GM18873 (cell line): ENCODE data around the gene IPO7.
"Not testable (repeated sequence)": the region's sequence is repeated elsewhere in the genome, so short reads cannot be mapped to it uniquely, and the experiment has no call there.

ENCODE experiments used
- ATAC-seq: cut with Tn5 transposase; IDR thresholded peaks from one replicate; pipeline ENCODE4 v1.9.1; 2021; ENCODE audit warnings: mild to moderate bottlenecking, moderate library complexity, moderate number of reproducible peaks; ENCODE audit not compliant: unreplicated experiment, low FRiP score

Gene IPO7

GRCh38 chr11:9384535-9385326 lies at the start of gene IPO7:
Gene IPO7 (plus strand): TSS chr11:9384652. CDS start chr11:9384764, 112 bp downstream.
- ATAC-seq, result peak; percentile 88

DNA sequence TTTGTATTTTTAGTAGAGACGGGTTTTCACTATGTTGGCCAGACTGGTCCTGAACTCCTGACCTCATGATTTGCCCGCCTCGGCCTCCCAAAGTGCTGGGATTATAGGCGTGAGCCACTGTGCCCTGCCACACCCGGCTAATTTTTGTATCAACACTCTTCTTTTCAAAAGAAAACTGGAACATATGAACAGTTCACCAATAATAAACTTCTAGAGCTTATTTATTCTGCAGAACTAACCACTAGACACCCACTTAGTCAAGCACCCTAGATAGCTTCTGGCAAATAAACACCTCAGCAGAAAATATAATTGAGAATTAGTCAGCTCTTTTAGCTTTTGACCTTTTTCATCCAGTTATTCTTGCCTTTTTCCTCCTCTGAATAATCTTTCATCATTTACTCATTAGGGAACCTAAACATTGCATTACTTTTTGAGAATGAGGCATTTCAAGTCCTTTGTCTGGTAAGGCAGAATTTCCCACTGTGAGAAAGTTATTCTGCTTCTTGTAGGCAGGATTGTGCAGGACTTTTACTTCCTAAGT lies 42.7 kb upstream of the IPO7 start:
- no peak for ATAC-seq

DNA sequence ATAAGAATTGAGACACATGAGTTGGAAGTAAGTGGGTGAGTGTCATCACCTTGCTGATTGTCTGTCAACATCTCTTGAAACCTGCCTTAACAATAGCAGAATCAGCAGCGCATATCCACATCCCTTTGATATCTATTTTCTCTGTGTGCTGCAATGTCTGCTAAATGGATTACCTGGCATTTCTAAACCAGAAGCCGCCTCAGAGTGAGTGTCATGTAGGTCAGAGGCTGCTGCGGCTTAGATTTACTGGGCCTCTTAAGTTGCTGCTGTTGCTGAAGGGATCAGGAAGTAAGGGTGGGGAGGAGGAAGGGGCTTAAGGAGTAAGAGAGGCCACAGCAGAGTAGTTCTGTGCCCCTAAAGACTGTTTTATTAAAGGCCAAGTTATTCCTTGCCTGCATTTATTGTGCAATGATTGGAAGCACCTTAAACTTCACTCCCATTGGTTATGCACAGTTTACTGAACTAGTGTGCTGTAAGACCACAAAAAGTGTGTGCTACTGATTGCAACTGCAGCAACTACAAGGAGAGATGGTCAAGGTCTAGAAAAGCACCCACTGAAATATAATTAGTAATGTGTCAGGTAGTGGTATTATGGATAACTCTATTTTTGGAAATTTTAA lies 40.3 kb upstream of the IPO7 start:
- no peak for ATAC-seq

- no peak for ATAC-seq
Measured at GRCh38 chr11:9347100-9347499, 37.4 kb upstream of the IPO7 start.

- ATAC-seq, result not testable (repeated sequence)
Measured at GRCh38 chr11:9347779-9348178, 36.7 kb upstream of the IPO7 start.

- ATAC-seq, result no peak
Measured at GRCh38 chr11:9351321-9351881, 33.1 kb upstream of the IPO7 start.

DNA sequence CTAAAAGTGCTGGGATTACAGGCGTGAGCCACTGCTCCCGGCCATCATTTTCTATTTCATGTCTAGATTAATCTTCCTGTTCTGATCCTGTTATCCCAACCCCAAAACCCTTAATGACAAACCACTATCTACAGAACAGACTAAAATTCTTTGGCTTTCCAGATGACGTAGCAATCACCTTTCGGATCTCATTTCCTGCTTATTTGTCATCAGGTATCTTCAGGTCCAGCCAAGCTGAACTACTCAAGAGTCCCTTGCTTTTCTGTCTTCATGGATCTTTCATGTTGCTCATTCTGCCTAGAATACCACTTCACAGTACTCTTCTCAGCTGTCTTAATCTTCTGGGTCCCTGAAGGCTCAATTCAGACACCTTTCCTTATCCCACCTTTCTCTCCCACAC lies 27.4 kb upstream of the IPO7 start:
- ATAC-seq, result no peak

GRCh38 chr11:9360862-9361622 lies 23.4 kb upstream of the IPO7 start:
- not testable (repeated sequence) for ATAC-seq

DNA sequence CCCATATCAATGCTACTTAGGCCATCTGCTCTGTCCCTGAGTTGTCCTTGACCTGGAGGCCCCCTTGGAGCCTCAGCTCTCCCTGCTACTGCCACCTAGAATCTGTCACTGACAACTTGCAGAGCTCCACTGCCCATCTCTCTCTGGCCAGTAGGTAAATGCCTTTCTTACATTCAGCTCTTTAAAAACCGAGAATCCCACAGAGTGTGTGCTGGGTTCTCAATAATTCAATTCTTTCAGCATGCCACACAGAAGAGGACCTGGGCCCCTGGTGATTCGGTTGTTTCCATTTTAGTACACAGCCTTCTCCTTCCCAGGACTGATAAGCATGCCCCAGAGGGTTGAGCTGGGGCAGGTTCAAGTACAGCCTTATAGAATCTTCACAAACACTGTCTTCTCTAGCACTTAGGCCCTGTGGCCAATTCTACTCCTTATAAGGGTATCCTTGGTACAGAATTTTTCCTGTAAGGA lies 22.0 kb upstream of the IPO7 start:
- no peak for ATAC-seq

- ATAC-seq, result peak; percentile 79
Measured at GRCh38 chr11:9363954-9364912, 20.2 kb upstream of the IPO7 start.

GRCh38 chr11:9367551-9367950 lies 16.9 kb upstream of the IPO7 start:
- no peak for ATAC-seq

- ATAC-seq, result no peak
Measured at GRCh38 chr11:9377036-9377435, 7.4 kb upstream of the IPO7 start.

DNA sequence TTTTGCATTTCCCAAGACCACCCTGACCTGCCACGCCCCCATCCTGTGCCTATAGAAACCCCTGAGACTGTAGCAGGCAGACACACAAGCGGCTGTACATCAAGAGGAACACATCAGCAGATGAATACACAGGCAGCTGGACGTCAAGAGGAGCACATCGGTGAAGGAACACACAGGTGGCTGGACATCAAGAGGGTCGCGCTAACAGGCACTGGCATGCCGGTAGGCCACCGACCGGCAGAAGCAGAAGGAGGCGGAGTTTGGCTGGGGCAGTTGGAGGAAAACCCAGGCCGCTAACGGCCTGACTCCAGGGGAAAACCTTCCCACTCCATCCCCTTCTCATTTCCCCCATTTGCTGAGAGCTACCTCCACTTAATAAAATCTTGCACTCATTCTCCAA lies 5.4 kb upstream of the IPO7 start:
- no peak for ATAC-seq

- ATAC-seq, result no peak
Measured at GRCh38 chr11:9380773-9381172, 3.7 kb upstream of the IPO7 start.

- ATAC-seq, result peak; percentile 14
Measured at GRCh38 chr11:9385327-9385899, 961 bp downstream of the IPO7 start.

GRCh38 chr11:9386086-9386485 lies 1.6 kb downstream of the IPO7 start:
- ATAC-seq, result no peak

GRCh38 chr11:9386901-9387300 lies 2.4 kb downstream of the IPO7 start:
- ATAC-seq, result no peak

GRCh38 chr11:9396310-9396709 lies 11.9 kb downstream of the IPO7 start:
- ATAC-seq, result no peak

DNA sequence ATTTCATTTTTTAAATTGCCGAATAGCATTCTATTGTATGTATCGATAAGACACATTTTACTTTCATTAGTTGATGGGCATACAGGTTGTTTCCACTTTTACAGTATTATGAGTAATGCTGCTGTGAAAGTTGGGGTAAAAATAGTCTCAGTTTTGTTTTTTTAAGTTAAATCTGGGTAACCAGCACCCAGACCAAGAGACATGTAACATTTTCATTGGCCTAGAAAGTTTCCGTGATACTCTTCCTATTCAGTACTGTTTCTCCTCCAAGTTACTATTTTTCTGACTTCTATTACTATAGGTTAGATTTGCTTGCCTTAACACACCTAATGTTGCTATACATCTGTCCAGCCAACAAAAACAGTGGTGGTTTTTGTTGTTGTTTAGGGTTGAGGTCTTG lies 12.3 kb downstream of the IPO7 start:
- ATAC-seq, result no peak
